ENCODE measurements around the gene MFGE8.

Gene MFGE8

GRCh38 chr15:88876573-88876972 is 36.6 kb downstream of the MFGE8 start:
- DNase-seq (ENCODE audit: extremely low read depth, low read depth), result no peak
- TF ChIP-seq CTCF (IDR thresholded peaks at IDR 0.05; ENCODE audit: low read depth, low read length), result no peak

- TF ChIP-seq CTCF (IDR thresholded peaks at IDR 0.05; ENCODE audit: low read depth, low read length), result no peak
- DNase-seq (ENCODE audit: extremely low read depth, low read depth), result no peak
These were observed 38.5 kb downstream of the MFGE8 start for GRCh38 chr15:88874684-88875083.

GRCh38 chr15:88874275-88874674 is 38.9 kb downstream of the MFGE8 start:
- DNase-seq (ENCODE audit: extremely low read depth, low read depth), result no peak
- no peak for TF ChIP-seq CTCF (IDR thresholded peaks at IDR 0.05; ENCODE audit: low read depth, low read length)

GRCh38 chr15:88873786-88874185 is 39.4 kb downstream of the MFGE8 start:
- no peak for TF ChIP-seq CTCF (IDR thresholded peaks at IDR 0.05; ENCODE audit: low read depth, low read length)
- no peak for DNase-seq (ENCODE audit: extremely low read depth, low read depth)

GRCh38 chr15:88872706-88873105 is 40.5 kb downstream of the MFGE8 start:
- no peak for TF ChIP-seq CTCF (IDR thresholded peaks at IDR 0.05; ENCODE audit: low read depth, low read length)

GRCh38 chr15:88872106-88872505 is 41.1 kb downstream of the MFGE8 start:
- no peak for TF ChIP-seq CTCF (IDR thresholded peaks at IDR 0.05; ENCODE audit: low read depth, low read length)
- no peak for DNase-seq (ENCODE audit: extremely low read depth, low read depth)

More at GRCh38 chr15:88872706-88873105, 40.5 kb downstream of the MFGE8 start:
- no peak for DNase-seq (ENCODE audit: extremely low read depth, low read depth)

GRCh38 chr15:88871313-88871712 is 41.9 kb downstream of the MFGE8 start:
- TF ChIP-seq CTCF (IDR thresholded peaks at IDR 0.05; ENCODE audit: low read depth, low read length), result no peak
- no peak for DNase-seq (ENCODE audit: extremely low read depth, low read depth)

Data from AG09319 (cell line).